Stimulated activated CD4-positive, alpha-beta T cell treated with anti-CD3 and anti-CD28 coated beads, Interleukin-12 subunit alpha, Interleukin-12 subunit beta, amount 100 ng/mL, for 24 hours (primary cell): ENCODE measurements around the gene ADAMTS12.

Experiments
- DNase-seq, 2 experiments: peaks; one replicate each; pipeline ENCODE4 v3.0.0-alpha.2; 2020; ENCODE audit warnings: low read depth in 2 of 2

The ADAMTS12 gene

GRCh38 chr5:33713136-33713765 is 178.5 kb downstream of the ADAMTS12 start:
- no peak for DNase-seq

- no peak for DNase-seq
Observed at GRCh38 chr5:33712664-33713063, 179.1 kb downstream of the ADAMTS12 start.

- no peak for DNase-seq
Observed at GRCh38 chr5:33711094-33711679, 180.6 kb downstream of the ADAMTS12 start.

DNA sequence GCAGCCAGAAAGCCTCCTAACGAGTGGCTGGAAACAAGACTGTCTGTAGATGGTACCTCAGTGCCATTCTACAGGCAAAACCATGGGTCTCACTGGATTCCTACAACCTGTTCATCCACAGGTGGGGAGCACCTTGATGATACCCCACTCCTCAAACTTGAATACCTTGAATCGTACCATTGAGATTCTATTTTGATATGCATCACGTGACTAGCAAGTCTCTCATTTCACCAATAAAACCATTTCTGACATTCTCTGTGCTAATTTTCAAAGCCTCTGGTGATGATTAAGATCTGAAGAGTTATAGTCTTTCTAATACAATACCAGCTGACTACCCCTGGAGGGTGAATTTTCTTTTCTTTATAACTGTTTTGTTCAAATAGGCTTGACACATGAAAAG is 188.9 kb downstream of the ADAMTS12 start:
- DNase-seq = no peak

- no peak for DNase-seq
Observed at GRCh38 chr5:33701951-33702350, 189.8 kb downstream of the ADAMTS12 start.

DNA sequence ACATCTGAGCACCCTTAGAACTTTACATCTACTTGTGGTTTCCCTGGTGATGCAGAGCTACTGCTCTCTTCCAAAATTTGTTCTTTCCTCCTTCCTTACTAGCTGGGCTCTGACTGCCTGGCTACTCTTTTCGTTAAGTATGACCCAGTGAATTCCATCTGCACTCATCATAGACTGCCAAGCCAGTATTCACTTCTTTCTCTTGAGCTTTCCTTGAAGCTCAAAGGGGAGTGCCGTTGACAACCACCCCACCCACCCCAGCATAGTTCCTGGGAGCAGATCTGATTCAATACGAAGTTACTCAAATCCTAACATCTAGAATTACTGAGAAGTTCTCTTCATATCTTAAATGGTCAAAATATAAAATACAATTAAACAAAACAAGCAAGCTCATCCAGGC is 190.5 kb downstream of the ADAMTS12 start:
- no peak for DNase-seq

DNA sequence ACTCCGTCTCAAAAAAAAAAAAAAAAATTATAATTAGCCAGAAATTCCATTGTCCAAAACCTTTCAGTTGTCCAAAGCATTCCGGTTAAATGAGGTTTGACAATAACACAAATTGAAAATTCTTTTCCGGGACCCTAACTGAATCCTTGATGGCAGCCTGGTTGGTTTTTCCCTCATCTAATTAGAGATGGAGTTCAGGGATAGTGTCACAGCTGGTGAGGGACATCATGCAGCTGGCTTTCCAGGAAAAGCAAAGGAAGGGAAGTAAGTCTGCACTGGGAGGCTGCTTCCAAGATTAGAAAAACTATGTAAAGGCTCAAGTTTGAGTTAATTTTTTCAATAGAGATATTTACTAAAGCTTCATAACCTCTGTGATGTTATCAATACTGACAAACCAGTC is 195.4 kb downstream of the ADAMTS12 start:
- no peak for DNase-seq

DNA sequence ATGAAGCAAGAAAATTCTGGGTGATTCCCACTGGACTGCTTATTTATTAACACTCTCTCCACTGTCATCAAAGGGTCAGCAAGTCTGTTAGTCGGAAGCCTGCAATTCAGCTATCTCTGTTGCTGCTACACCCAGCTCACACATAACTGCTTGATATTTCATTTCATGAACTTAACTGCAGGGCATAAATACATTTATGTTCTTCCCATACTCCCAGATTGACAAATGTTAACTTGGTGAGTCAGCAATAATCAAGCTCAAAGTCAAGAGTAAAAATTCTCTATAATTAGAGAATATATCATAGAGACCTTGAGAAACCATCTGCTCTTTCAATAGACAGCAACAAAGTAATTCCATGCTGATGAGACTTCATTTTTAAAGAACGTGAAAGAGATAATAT is 198.8 kb downstream of the ADAMTS12 start:
- no peak for DNase-seq

GRCh38 chr5:33691856-33692255 is 199.9 kb downstream of the ADAMTS12 start:
- DNase-seq = no peak

GRCh38 chr5:33690374-33691135 is 201.2 kb downstream of the ADAMTS12 start:
- no peak for DNase-seq

GRCh38 chr5:33688526-33688925 is 203.3 kb downstream of the ADAMTS12 start:
- DNase-seq = no peak

GRCh38 chr5:33688066-33688465 is 203.7 kb downstream of the ADAMTS12 start:
- DNase-seq = no peak

GRCh38 chr5:33685873-33686755 is 205.7 kb downstream of the ADAMTS12 start:
- no peak for DNase-seq

GRCh38 chr5:33684496-33685159 is 207.2 kb downstream of the ADAMTS12 start:
- no peak for DNase-seq

- no peak for DNase-seq
Observed at GRCh38 chr5:33679791-33680190, 212.0 kb downstream of the ADAMTS12 start.

DNA sequence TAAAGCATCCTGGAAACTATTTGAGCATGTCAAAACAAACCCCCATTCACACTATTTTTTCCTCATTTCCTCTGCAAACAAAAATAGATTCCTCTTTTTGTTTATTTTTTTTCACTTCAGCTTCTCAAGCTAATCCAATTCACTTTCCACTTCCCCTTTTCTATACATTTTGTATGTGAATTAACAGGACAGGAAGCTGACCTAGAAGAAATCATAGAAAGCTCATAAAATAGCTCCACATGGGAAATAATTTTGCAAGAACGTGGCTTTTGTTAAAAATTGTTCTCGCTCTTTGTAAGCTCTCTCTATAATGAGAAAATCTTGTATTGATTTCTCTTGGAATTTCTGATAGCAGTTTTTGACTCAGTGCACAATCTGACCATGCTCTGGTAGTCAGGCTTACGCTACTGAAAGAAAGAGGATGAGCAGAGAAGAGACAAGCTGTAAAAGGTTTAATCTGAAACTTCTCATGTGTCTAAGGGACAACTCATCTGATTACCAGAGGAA is 215.8 kb downstream of the ADAMTS12 start:
- no peak for DNase-seq

DNA sequence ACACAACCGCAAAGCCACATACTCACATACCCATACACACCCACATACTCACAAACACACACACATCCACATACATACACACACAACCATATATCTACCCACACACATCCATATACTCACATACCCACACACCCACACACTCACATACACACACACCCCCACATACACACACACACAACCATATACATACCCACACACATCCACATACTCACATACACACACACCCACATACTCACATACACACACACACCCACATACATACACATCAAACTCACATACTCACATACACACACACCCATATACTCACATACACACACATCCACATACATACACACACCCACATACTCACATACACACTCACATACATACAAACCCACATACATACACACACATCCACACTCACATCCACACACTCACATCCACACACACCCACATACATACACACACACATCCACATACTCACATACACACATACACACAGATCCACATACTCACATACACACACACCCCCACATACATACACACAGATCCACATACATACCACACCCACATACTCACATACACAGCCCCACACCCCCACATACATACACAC is 220.0 kb downstream of the ADAMTS12 start:
- DNase-seq = no peak

DNA sequence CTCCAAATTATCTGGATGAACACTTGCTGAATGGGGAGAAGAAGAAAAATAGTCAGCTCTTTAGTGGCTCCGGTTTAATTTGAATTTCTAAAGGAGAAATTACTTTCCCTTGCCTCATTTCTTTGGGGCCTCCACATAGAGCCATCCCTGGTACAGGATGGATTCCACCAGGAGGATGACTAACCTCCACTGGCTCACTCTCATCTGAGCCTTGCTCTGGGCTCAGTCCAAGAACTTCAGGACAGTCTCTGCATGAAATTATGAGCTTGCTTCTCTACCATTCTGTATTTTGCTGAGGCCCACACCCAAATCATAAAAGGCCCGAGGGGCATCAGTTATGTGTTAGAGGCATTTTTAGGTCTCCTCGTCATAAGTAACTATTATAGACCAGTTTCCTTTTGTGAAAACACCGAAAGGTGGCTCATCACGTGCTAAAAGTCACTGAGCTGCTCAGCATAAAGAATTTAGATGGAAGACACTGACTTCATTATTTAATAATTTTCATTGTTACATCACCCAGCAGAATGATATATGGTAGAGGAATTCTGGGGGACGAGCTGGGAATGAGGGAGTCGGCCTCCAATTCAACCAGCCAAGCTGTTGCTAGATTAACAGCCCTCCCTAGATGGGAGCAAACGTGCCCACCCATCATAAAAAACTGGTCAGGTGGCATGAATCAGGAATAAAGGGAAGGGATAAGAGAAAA is 228.9 kb downstream of the ADAMTS12 start:
- no peak for DNase-seq

DNA sequence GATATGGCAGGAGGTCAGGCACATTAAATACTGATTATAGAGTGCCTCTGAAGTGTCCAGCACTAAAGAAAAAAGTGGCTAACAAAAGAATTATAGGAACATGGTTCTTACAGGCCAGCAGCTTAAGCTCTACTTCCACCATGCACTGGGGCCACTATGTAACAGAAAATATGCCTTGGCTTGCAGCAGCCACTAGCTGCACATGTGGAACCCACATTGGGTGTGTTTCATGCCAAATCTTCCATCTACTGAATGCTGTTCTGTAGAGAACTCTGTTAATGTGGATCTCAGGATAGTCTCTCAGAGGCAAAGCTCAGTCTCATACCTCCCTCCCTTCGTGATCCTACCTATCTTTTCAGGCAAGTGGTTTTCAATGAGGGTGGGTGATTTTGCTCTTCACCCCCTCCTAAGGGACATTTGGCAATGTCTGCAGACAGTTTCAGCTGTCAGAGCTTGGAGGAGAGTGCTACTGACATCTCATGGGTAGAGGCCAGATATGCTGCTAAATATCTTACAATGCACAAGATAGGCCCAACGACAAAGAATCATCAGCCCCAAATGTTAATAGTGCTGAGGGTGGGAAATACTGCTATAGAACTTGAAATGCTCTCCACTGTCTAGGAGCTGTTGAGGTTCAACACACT is 232.1 kb downstream of the ADAMTS12 start:
- DNase-seq = no peak
